ENCODE results near the gene GRK2.
"Not testable (repeated sequence)": the region's sequence is repeated elsewhere in the genome, so short reads cannot be mapped to it uniquely, and the experiment has no call there.

The GRK2 gene

DNA sequence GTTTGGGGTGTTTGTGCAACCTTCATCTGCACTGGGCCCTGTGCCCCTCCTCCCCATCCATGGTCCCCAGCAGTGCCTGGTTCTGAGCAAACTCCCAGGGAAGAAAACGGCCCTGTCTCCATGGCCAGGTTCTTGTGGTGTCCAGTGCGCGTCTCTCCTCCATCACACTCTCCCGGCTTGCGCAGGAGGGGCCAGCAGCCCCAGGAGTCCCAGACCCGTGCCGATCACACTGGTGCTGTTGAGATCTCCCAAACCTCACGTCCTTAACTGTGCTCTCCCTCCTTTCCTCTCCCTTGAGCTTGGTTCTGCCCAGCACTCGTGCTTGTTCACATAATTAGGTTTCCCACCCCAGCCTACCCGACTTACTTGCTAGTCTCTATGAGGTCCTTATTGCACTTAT is 10.9 kb upstream of the GRK2 start:
- DNase-seq = no peak

- no peak for DNase-seq
These were observed 10.4 kb upstream of the GRK2 start for GRCh38 chr11:67255864-67256263.

DNA sequence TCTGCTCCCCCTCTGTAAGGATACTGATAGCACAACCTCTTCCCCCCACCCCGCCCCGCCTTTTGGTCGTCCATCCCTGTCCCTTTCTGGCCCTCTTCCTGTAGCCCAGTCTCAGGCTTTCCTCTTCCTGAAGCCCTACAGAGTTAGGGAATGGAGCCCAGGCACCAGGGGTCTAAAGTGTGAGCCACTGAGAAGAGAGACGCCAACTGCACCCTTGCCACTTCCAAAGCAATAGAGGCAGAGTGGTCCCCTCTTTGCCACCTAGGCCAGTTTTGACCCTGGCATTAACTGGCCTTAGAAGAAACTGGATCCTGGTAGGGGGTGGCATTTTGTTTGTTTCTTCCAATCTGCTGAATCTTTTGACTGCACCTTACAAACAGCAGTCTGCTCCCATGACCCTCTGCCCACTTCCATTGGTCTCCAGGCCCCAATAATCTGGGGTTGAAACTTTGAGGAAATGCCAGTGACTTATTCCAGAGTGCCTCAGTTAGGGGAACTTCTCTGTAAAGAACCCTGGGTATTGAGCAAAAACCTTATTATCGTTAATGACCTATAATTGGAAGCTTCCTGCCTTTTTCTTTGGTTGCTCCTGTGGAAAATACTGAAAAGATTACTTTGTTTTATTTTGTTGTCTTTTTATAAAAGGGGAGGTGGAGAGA is 9.7 kb upstream of the GRK2 start:
- DNase-seq = no peak

DNA sequence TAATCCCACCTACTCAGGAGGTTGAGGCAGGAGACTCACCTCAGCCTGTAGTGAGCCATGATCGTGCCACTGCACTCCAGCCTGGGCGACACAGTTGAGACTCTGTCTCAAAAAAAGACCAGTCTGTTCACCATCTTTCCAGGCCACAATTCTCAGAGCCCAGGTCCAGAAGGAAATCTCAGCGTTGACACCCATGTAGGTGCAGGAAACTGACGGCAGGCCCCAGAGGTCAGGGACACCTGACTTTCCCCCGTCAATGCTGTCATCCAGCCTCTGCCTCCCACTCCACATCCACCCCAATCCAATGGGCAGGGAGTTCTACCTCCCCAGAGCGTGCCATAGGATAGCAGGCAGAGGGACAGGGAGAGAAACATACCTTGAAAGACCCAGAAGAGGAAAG is 5.9 kb upstream of the GRK2 start:
- DNase-seq = no peak

DNA sequence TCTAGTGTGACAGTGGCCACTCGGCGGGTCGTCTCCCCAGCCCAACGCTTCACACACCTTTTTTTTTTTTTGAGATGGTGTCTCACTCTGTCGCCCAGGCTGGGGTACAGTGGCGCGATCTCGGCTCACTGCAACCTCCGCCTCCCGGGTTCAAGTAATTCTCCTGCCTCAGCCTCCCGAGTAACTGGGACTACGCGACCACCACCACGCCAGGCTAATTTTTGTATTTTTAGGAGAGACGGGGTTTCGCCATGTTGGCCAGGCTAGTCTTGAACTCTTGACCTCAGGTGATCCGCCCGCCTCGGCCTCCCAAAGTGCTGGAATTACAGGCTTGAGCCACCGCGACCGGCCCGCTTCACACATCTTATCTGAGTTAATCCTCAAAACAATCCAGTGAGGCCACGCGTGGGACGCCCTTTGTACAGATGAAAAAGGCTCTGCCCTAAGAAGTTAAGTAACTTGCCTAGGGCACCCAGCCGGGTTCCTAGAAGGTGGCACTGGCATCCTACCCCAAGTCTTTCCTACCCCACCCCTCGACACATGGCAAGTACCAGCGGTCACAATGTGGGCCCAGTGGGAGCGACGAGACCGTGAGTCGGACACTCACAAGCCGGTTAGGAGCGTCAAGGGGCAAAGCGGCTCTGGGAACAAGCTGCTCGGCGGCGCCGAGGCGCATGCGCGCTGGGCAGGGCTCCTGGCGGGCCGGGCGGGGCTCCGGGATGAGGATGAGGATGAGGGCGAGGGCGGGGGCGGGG is 5.2 kb upstream of the GRK2 start:
- not testable (repeated sequence) for DNase-seq

- no peak for DNase-seq
These were observed 4.7 kb upstream of the GRK2 start for GRCh38 chr11:67261640-67261945.

- no peak for DNase-seq
These were observed 4.2 kb upstream of the GRK2 start for GRCh38 chr11:67261946-67262681.

DNA sequence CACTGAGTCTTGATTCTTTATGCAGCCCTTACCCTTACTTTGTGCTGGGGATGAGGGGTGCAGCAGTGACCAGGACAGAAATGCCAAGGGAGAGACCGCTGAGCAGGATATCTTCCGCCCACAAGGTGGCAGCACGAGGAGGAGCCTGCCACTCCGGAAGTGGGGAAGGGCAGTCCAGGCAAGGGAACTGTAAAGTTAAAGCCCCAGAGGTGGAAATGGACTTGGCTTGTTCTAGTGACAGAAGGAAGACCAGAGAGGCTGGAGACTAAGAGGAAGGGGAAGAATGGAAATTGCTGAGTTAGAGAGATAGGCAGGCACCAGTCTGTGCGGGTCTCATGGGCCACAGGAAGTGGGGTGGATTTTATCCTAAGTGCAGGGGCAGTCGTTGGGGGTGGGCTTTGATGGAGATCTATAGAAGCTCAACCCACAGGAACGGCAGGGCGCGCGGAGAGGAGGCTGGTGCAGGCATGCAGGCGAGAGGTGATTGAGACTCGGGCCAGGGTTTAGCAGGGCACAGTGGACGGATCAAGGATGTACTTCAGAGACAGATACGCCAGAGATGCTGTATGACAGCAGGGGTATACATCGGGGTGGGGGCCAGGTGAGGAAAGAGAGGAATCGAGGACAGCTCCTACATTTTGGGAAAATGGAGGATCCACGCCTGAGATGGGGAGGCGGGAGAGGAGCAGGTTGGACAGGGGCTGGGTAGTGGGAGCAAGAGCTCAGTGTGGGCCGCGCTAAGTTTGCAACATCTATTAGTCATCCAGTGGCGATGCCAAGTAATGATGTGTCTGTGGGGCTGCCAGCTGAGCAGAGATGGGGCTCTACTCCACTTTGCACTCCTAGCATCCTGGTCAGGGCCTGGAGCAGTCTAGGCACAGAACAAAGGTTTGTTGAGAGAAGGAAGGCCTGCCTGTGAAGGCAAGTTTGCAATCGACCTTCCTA is 3.3 kb upstream of the GRK2 start:
- peak; percentile 52 for DNase-seq

DNA sequence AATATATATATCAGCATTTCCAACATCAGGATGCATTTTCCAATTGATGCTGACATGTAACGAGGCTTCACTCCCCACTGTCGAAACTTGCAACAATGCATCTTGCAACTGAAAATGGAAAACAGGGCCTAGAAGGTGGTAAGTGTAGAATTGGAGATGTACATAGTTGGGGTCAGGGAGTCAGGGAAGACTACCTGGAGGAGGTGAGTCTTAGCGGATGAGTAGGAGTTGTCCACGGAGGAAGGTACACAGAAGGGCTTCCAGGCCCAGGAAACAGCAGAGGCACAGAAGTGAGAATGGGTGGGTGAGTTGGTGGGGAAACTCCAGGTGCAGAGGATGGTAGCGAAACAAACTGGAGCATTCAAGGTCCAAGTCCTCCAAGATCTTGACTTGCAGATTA is 2.0 kb upstream of the GRK2 start:
- DNase-seq = no peak

- DNase-seq = no peak
These were observed 1.2 kb upstream of the GRK2 start for GRCh38 chr11:67264877-67265632.

DNA sequence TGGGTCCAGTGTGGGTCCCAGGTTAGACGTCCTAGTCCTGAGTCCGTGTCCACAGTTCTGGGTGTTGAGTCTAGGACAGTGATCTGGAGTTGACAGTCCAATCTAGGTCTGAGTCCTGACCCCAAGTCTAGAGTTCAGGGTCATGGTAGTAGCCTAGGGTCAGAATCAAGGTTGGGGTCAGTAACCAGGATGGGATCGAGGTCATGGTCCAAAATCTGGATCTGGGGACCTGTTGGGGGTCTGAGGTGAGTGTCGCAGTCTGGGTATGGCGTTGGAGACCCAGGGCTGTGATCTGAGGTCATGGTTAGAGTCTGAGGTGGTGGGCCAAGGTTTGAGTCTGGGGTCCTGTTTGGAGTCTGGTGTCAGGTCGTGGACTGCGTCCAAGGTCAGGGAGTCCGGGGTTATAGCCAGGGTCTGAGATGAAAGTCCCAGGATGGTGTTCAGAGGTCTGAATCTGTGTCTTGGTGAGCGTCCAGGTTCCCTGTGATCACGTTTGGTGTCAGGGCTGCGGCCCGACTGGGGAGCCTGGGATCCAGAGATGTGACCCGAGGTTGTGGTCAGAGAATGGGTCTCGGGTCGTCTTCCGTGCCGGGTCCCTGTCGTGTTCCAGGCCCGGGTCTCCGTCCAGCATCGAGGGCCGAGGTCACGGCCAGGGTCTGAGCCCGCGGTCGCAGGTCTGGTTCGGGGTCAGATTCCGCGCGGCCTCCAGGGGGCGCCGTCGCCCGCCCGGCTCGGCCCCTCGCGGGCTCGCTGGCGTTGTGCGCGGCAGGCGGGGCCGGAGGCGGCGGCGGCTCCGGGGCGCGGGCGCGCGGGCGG is 432 bp upstream of the GRK2 start:
- peak; percentile 66 for DNase-seq

DNA sequence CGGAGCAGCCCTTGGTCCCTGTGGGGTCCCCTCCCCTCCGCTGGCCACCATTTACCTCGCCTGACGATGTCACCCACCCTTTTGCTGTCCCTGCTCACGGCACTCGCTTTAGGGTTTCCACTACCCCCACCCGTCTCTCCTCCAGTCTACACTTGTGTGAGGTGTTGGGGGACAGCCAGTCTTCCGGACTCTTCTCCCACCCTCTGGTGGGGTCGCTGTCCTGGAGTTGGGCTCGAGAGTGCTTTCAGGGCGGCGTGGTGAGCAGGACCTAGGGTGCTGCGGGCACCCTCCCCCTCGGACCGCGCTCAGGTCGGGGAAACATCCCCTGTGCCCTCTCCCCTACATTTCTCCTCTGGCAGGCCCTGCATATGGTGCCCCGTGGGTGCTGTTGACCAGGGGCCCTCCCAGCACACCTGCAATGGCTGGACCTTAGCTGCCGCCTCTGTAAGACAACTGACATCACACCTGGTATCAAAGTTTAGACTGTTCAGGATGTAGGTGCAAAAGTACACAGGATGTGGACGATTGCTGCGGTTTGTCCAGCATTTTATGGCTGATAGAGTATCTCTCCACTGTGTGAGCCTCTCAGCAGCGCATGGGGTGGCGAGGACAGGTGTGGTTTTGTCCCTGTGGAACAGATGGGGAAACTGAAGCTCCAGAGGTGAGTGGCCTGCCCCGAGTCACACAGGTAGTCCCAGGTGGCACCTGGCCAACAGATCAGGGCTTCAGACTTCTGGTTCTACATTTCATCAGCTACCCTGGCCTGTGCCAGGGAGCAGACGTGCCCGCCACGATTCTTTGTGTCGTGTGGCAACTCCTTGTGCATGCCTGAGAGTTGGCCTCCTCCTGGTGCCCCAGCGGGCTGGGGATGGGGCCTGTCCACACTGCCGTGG is 1.2 kb downstream of the GRK2 start:
- DNase-seq = no peak

DNA sequence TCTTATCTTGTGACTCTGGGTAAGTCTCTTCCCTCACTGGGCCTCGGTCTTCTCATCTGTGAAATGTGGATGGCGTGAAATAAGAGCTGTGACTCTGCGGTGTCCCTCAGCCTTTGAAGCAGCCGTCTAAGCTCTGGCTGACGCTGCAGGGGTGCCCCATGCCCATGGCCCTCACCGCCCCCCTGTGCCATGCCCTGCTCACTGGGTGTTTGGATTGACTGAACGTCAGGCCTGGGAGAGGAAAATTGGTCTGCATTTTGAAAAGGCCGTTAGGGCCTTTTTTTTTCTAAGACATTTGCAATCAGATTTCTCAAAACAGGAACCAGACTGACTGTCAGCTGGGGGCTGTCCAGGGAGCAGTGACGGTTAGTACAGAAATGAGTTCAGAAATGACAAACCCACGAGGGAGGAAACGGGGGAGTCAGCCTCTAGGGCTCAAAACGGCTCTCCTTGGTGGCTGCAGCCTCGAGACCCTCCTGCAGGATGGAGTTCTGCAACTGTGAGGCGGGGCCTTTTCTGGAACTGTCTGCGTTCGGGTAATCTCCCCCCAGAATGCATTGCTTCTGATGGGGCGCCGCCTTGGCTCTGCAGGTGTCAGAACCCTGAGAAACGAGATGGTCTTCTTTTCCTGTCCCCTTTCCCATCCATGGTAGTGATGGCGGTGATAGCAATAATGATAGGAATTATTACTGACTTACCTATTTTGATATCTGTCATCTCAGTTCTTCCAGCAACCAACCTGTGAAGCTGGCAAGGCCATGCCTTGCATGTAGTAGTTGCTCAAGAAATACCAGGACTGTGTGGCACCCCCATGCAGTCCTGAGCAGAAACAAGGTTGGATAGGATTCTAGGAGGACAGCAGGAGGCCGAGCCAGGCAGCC is 2.0 kb downstream of the GRK2 start:
- DNase-seq = no peak

DNA sequence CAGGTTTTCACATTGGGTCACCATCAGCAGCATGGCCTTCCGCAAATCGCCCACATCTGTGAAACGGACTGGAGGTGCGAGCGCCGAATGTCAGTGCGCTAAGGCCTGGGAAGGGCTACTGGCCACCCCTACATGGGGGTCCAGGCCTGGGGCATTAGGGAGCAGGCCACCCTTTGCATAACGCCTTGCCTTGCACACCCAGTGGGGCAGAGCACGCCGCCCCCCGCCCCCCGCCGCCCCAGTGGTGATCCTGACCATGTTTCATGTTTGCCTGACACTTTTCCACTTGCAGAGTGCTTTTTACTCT is 2.6 kb downstream of the GRK2 start:
- no peak for DNase-seq

GRCh38 chr11:67269401-67270255 is 3.4 kb downstream of the GRK2 start:
- DNase-seq = no peak

DNA sequence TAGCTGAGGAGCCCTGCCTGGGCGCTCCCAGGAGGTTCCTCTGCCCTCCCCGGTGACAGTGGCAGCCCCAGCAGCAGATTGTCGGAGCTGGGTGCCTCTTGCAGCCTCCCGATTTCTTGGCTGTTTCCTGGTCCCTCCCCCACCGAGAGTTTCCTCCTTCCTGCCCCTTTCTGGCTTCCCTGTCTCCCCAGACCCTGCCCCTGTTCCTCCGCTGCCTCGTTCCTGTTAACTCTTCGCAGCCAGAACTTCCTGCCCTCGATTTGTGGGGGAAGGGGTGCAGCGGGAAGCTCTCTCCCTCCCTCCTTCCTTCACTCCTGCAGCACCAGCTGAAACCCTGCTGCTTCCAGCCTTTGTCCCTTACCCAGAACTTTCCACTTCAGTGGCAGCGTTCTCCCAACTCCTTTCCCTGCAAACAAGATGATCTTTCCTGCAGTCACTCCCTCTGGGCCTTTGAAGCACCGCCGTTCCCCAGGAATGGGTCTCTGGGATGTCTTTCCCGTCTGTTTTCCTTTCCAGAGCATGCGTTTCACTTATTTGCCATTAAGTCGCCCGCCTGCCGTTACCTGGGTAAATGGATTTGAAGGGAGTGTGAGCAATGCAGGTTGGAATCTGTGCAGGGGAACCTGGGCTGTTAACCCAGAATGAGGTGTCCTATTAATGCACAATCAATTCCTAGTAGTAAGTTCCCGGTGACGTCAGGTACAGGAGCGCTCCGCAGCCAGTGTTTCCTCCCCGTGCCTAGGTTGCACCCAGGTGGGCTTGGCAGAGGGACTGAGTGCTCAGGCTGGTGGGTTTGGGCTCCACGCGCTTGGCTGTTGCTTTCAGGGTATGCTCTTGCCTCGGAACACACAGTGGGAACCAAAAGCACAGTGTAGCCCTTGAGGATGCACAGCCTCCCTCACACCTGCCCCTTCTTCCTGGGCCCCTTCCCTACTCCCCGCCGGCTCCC is 4.3 kb downstream of the GRK2 start:
- no peak for DNase-seq

DNA sequence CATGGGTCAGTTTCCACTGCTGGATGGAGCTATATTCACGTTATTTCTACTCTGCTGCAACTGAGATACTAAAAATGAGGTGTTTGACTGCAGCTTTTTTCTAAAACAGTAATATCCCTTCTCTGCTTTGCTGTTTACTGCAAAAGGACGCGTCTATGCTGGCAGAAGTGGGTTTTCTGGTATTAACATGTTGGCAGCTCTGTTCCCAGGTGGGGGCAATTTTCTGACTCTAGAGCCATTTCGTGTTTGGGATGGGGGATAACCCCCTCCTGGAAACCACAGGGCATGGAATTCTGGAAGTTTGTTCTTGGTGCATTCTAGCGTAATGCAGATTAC is 4.9 kb downstream of the GRK2 start:
- DNase-seq = no peak
